ENCODE measurements around the gene MOV10L1.

The MOV10L1 gene

DNA sequence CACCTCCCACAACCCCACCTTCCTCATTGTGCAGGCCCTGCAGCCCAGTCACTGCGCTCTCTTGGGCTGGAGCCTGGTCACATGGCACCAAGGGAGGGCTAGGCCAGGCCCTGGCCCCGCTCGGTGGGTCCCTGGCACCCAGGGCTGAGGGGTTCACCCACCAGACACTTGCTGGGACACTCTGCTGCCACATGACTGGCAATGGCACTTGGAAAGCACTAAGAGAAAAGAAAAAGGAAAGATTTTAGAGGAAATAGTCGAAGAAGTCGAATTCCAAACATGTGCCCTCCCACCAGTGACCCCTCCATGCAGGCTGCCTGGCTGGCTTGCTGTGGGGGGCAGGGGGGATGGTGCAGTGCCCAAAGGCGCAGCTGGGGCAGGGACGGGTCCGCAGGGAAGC is 19.4 kb upstream of the MOV10L1 start:
- H3K27me3 ChIP-seq (ENCODE audit: control insufficient read depth in 2 of 2, insufficient read depth in 2 of 2, low read length in 2 of 2), result peaks cover 2 to 3% of the 10 kb centered on the region in 2 donors
- H3K4me3 ChIP-seq (ENCODE audit: low read length in 2 of 2), result no peak overlapping the region
- H3K4me1 ChIP-seq (ENCODE audit: control insufficient read depth in 2 of 2, insufficient read depth in 2 of 2, low read length in 2 of 2), result no peaks in the 10 kb centered on the region
- H3K9ac ChIP-seq (ENCODE audit: low read depth in 1 of 2, low read length in 2 of 2), result no peak overlapping the region
- H3K9me3 ChIP-seq (ENCODE audit: control insufficient read depth in 2 of 2, low read length in 2 of 2), result no peaks in the 10 kb centered on the region
- no peak overlapping the region for H3K27ac ChIP-seq (ENCODE audit: low read depth in 2 of 2, low read length in 2 of 2)
- no peaks in the 10 kb centered on the region for H3K36me3 ChIP-seq (ENCODE audit: control insufficient read depth in 2 of 2, insufficient read depth in 2 of 2, low read length in 2 of 2)

DNA sequence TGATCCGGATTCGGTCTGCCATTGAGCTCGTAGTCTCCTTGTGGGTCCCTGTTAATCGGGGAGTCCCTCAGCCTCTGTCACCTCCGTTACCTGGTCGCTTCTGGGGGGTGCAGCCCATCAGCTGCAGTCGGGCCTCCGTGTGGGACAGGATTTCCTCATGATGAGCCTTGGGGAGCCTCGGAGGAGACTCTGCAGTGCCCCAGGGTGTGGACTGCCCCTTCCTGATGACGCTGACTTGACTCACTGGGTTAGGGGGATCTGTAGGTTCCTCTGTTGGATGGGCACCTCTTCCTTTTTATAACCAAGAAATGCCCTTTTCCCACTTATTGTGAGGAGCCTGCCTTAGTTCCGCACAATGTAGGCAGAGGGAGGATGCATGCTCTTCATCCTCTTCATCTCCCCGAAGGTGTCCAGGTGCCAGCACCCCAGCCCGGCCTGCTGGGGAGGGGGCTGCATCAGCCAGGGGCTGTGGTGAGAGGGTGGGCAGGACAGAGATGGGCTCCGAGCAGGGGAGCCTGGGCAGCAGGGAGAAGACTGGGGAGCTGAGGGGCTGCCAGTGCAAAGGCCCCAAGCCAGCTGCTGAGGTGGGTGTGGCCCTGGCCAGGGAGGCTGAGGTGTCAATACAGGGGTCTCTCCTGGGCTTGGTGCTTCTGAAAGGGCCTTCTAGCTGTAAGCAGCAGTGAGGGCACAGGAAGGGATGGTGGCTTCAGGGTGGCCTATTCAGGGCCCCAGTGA is 18.2 kb upstream of the MOV10L1 start:
- Histone ChIP-seq H3K27me3 (ENCODE audit: control insufficient read depth in 2 of 2, insufficient read depth in 2 of 2, low read length in 2 of 2) (peaks cover 2 to 3% of the 10 kb centered on the region in 2 donors), H3K36me3 (ENCODE audit: control insufficient read depth in 2 of 2, insufficient read depth in 2 of 2, low read length in 2 of 2) (no peaks in the 10 kb centered on the region), H3K4me1 (ENCODE audit: control insufficient read depth in 2 of 2, insufficient read depth in 2 of 2, low read length in 2 of 2) (no peaks in the 10 kb centered on the region), H3K4me3 (ENCODE audit: low read length in 2 of 2) (no peak overlapping the region), H3K9me3 (ENCODE audit: control insufficient read depth in 2 of 2, low read length in 2 of 2) (no peaks in the 10 kb centered on the region), H3K9ac (ENCODE audit: low read depth in 1 of 2, low read length in 2 of 2) (no peak overlapping the region), H3K27ac (ENCODE audit: low read depth in 2 of 2, low read length in 2 of 2) (no peak overlapping the region)

DNA sequence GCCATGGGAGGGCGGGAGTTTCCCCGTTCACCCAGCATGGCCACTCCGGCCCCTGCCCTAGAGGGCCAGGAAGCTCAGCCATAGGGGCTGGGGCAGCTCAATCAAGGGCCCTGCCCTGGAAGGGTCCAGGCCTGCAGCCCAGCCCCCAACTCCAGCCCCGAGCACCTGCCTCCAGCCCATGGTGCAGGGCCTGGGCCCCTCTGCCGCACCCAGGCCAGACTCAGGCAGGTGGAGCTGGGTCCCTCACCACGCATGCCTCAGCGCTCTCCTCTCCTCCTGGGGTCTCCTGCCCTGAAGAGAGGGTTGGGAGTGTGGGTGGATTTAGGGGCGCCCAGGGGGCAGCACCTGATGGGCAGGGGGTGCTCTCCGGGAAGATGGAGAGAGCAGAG is 17.6 kb upstream of the MOV10L1 start:
- Histone ChIP-seq H3K27me3 (ENCODE audit: control insufficient read depth in 2 of 2, insufficient read depth in 2 of 2, low read length in 2 of 2) (peaks cover 3 to 4% of the 10 kb centered on the region in 2 donors), H3K4me3 (ENCODE audit: low read length in 2 of 2) (no peak overlapping the region), H3K4me1 (ENCODE audit: control insufficient read depth in 2 of 2, insufficient read depth in 2 of 2, low read length in 2 of 2) (no peaks in the 10 kb centered on the region), H3K36me3 (ENCODE audit: control insufficient read depth in 2 of 2, insufficient read depth in 2 of 2, low read length in 2 of 2) (no peaks in the 10 kb centered on the region), H3K27ac (ENCODE audit: low read depth in 2 of 2, low read length in 2 of 2) (no peak overlapping the region), H3K9ac (ENCODE audit: low read depth in 1 of 2, low read length in 2 of 2) (no peak overlapping the region), H3K9me3 (ENCODE audit: control insufficient read depth in 2 of 2, low read length in 2 of 2) (no peaks in the 10 kb centered on the region)

DNA sequence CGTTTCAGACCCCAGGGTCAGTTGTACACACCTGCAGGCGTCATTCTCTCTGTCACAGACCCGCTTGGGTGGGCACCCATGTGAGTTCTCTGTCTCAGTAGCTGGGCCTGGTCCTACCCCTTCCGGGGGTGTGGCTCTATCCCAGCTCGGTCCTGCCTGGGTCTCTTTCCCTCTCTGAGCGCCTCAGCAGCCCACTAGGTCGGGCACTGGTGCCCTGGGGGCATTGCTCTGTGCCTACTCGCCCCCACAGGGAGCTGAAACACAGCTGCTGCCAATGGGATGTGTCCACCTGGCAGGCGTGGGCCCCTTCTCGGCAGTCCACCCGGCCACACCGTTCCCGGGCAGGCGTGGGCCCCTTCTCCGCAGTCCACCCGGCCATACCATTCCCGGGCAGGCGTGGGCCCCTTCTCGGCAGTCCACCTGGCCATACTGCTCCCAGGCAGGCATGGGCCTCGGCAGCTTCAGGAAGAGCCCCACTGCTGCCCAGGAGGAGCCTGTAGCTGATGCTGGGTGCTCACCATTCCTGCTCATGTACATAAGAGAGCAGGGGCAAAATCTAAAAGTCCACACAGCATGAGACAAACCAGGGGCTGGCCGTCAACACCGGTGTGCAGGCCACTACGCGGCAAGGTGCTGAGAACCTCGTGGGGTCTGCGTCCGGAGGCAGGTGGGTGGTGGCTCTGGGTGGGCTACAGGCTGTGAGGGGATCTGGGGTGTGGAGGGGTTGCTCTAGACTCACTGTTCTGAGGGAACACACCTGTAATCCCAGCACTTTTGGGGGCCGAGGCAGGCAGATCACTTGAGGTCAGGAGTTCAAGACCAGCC is 16.9 kb upstream of the MOV10L1 start:
- Histone ChIP-seq H3K9me3 (ENCODE audit: control insufficient read depth in 2 of 2, low read length in 2 of 2) (no peaks in the 10 kb centered on the region), H3K27me3 (ENCODE audit: control insufficient read depth in 2 of 2, insufficient read depth in 2 of 2, low read length in 2 of 2) (peaks cover 3 to 4% of the 10 kb centered on the region in 2 donors), H3K9ac (ENCODE audit: low read depth in 1 of 2, low read length in 2 of 2) (no peak overlapping the region), H3K27ac (ENCODE audit: low read depth in 2 of 2, low read length in 2 of 2) (no peak overlapping the region), H3K36me3 (ENCODE audit: control insufficient read depth in 2 of 2, insufficient read depth in 2 of 2, low read length in 2 of 2) (no peaks in the 10 kb centered on the region), H3K4me3 (ENCODE audit: low read length in 2 of 2) (no peak overlapping the region), H3K4me1 (ENCODE audit: control insufficient read depth in 2 of 2, insufficient read depth in 2 of 2, low read length in 2 of 2) (no peaks in the 10 kb centered on the region)

DNA sequence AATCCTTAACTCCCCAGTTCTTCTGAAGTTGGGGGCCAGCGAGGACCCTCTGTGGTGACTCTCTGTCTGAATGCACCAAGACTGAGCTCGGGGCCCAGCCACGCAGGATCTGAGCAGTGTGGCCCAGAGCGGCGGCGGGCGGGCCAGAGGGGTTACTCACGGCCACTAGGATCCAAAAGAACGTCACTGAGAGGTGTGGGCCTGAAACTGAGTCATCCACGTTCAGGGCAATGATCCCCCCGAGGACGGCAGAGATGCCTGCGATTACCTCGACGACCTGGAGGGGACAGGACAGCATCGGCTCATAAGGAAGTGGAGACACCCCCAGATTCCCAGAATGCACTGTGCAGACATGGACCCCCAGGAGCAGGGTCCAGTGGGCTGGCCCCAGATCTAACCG is 15.8 kb upstream of the MOV10L1 start:
- Histone ChIP-seq H3K9ac (ENCODE audit: low read depth in 1 of 2, low read length in 2 of 2) (no peak overlapping the region), H3K4me1 (ENCODE audit: control insufficient read depth in 2 of 2, insufficient read depth in 2 of 2, low read length in 2 of 2) (no peaks in the 10 kb centered on the region), H3K9me3 (ENCODE audit: control insufficient read depth in 2 of 2, low read length in 2 of 2) (no peaks in the 10 kb centered on the region), H3K4me3 (ENCODE audit: low read length in 2 of 2) (no peak overlapping the region), H3K36me3 (ENCODE audit: control insufficient read depth in 2 of 2, insufficient read depth in 2 of 2, low read length in 2 of 2) (no peaks in the 10 kb centered on the region), H3K27ac (ENCODE audit: low read depth in 2 of 2, low read length in 2 of 2) (no peak overlapping the region), H3K27me3 (ENCODE audit: control insufficient read depth in 2 of 2, insufficient read depth in 2 of 2, low read length in 2 of 2) (peaks cover 3 to 4% of the 10 kb centered on the region in 2 donors)

DNA sequence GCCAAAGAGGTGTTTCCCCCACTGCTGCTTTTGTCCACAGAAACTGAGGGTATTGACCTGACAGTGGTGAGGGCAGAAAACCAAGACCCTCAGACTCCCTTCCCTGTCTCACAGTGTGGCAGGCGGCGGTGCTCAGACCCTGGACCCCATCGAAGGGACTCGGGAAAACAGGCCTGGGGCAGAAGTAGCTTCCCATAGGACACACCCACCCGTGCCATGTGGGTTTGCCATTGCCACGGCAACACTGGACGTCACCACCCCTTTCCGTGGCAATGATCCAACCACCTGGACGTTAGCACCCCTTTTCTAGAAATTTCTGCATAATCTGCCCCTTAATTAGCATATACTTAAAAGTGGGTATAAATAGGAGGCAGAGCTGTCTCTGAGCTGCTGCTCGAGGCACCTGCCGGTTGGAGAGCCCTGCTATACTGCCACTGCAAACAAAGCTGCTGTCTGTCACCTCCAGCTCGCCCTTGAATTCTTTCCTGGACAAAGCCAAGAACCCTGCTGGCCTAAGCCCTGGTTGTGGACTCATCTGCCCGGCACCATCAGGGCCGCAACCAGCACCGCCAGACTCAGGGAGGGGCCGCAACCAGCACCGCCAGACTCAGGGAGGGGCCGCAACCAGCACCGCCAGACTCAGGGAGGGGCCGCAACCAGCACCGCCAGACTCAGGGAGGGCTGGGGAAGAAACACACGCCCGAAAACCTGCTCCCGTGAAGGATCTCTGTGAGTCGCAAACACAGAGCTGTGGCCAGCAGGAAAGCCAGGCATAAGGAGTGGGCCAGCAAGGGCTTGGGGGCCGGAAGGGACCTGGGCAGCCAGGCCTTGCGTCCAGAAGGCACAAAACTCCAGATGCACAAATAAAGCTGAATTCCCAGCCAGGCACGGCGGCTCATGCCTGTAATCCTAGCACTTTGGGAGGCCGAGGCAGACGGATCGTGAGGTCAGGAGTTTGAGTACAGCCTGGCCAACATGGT is 15.0 kb upstream of the MOV10L1 start:
- Histone ChIP-seq H3K27me3 (ENCODE audit: control insufficient read depth in 2 of 2, insufficient read depth in 2 of 2, low read length in 2 of 2) (peaks cover 3 to 4% of the 10 kb centered on the region in 2 donors), H3K9ac (ENCODE audit: low read depth in 1 of 2, low read length in 2 of 2) (no peak overlapping the region), H3K27ac (ENCODE audit: low read depth in 2 of 2, low read length in 2 of 2) (no peak overlapping the region), H3K4me3 (ENCODE audit: low read length in 2 of 2) (no peak overlapping the region), H3K9me3 (ENCODE audit: control insufficient read depth in 2 of 2, low read length in 2 of 2) (no peaks in the 10 kb centered on the region), H3K4me1 (ENCODE audit: control insufficient read depth in 2 of 2, insufficient read depth in 2 of 2, low read length in 2 of 2) (no peaks in the 10 kb centered on the region), H3K36me3 (ENCODE audit: control insufficient read depth in 2 of 2, insufficient read depth in 2 of 2, low read length in 2 of 2) (no peaks in the 10 kb centered on the region)

DNA sequence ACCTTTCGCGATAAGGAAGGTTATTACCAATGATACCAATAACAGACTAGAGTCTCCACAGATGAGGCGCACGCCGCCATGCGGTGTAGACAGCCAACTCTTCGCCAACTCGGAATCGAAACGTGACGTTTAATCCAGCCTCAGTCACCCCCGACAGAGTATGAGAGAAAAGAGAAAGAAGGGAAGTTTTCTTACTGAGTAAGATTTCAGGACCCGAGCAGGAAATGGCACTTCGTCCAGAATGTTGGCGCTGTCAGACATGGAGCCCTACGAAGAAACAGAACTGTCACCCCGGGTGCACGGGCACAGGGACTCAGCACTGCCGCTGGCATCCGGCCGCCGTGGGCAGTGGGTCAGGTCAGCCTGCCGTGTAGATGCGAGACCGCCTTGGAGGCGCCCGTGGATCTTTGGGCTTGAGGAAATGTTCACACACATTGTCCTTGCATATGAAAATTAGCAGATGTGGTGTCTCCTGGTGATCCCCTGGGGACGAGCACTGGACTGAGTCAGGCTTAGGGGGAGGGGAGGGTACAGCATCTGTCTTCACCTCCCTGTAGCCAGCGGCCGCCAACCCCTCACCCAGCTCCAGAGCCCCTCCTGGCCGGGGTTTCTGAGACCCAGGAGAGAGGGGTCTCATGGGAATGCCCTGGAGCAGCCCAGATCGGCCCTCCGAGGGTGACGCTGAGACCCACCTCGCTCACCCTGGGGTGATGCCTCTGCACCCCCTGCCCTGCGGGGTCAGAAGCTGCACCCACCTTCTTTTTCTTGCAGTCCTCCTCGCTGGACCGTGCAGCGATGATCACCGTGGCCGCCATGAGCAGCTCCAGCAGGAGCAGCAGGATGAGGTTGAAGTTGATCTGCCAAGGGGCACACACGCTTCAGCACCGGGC is 12.9 kb upstream of the MOV10L1 start:
- Histone ChIP-seq H3K27ac (ENCODE audit: low read depth in 2 of 2, low read length in 2 of 2) (no peak overlapping the region), H3K27me3 (ENCODE audit: control insufficient read depth in 2 of 2, insufficient read depth in 2 of 2, low read length in 2 of 2) (peaks cover 4 to 6% of the 10 kb centered on the region in 2 donors), H3K4me3 (ENCODE audit: low read length in 2 of 2) (no peak overlapping the region), H3K36me3 (ENCODE audit: control insufficient read depth in 2 of 2, insufficient read depth in 2 of 2, low read length in 2 of 2) (no peaks in the 10 kb centered on the region), H3K9me3 (ENCODE audit: control insufficient read depth in 2 of 2, low read length in 2 of 2) (no peaks in the 10 kb centered on the region), H3K4me1 (ENCODE audit: control insufficient read depth in 2 of 2, insufficient read depth in 2 of 2, low read length in 2 of 2) (no peaks in the 10 kb centered on the region), H3K9ac (ENCODE audit: low read depth in 1 of 2, low read length in 2 of 2) (no peak overlapping the region)

DNA sequence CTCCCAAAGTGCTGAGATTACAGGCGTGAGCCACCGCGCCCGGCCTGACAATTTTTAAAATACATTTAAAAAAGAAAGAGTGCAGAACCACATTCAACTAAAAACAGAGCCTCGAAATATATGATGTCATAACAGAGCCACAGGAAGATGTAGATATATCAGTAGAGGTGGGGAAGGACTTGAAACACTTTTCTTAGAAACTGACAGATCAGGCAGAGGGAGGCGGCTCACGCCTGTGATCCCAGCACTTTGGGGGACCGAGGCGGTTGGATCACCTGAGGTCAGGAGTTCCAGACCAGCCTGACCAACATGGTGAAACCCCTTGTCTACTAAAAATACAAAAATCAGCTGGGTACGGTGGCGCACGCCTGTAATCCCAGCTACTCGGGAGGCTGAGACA is 11.6 kb upstream of the MOV10L1 start:
- Histone ChIP-seq H3K9me3 (ENCODE audit: control insufficient read depth in 2 of 2, low read length in 2 of 2) (no peaks in the 10 kb centered on the region), H3K4me1 (ENCODE audit: control insufficient read depth in 2 of 2, insufficient read depth in 2 of 2, low read length in 2 of 2) (no peaks in the 10 kb centered on the region), H3K36me3 (ENCODE audit: control insufficient read depth in 2 of 2, insufficient read depth in 2 of 2, low read length in 2 of 2) (no peaks in the 10 kb centered on the region), H3K27ac (ENCODE audit: low read depth in 2 of 2, low read length in 2 of 2) (no peak overlapping the region), H3K27me3 (ENCODE audit: control insufficient read depth in 2 of 2, insufficient read depth in 2 of 2, low read length in 2 of 2) (peaks cover 4 to 6% of the 10 kb centered on the region in 2 donors), H3K4me3 (ENCODE audit: low read length in 2 of 2) (no peak overlapping the region), H3K9ac (ENCODE audit: low read depth in 1 of 2, low read length in 2 of 2) (no peak overlapping the region)

DNA sequence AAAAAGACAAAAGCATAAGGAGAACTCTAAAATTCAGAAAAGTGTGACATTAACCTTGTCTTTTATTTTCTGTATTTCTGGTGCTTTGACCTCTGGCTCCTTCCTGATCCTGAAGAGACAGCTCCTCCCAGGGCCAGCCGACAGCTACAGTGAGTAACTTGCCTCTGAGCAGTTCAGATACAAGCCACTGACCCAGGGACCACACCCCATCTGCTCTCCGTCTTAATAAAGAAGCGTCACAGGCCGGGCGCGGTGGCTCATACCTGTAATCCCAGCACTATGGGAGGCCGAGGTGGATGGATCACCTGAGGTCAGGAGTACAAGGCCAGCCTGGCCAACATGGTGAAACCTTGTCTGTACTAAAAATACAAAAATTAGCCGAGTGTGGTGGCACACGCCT is 11.0 kb upstream of the MOV10L1 start:
- Histone ChIP-seq H3K27me3 (ENCODE audit: control insufficient read depth in 2 of 2, insufficient read depth in 2 of 2, low read length in 2 of 2) (peaks cover 4 to 6% of the 10 kb centered on the region in 2 donors), H3K36me3 (ENCODE audit: control insufficient read depth in 2 of 2, insufficient read depth in 2 of 2, low read length in 2 of 2) (no peaks in the 10 kb centered on the region), H3K27ac (ENCODE audit: low read depth in 2 of 2, low read length in 2 of 2) (no peak overlapping the region), H3K9ac (ENCODE audit: low read depth in 1 of 2, low read length in 2 of 2) (no peak overlapping the region), H3K9me3 (ENCODE audit: control insufficient read depth in 2 of 2, low read length in 2 of 2) (no peaks in the 10 kb centered on the region), H3K4me1 (ENCODE audit: control insufficient read depth in 2 of 2, insufficient read depth in 2 of 2, low read length in 2 of 2) (no peaks in the 10 kb centered on the region), H3K4me3 (ENCODE audit: low read length in 2 of 2) (no peak overlapping the region)

Measured in mucosa of rectum (tissue), 2 donors.